Measurements from ENCODE around the gene OPCML. TPM values are rescaled to one million over a fixed set of nuclear protein-coding genes. Genes with fewer than 3 reads are reported as not detected.

Gene OPCML
- total RNA-seq, 1 donor from 2014 or later = 0.61 TPM

DNA sequence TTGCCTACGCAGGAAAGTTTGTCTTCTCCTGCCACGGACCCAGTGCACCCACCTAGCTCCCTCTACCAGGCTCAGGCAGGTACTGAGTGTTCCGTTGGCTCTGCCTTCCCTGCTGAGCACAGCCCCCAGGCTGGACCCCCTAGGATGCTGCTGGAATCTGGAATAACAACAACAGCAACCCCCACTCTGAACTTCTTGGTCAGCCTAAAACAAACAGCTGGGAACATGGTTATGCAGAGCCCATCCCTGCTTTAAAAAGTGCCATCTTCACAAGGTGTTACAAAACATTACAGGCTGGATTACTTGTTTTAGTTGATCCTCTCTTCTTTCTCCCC lies 1.8 kb downstream of the OPCML start:
- peaks cover 7% of the 10 kb centered on the region for H3K27me3 Mint-ChIP-seq (ENCODE audit: unreplicated experiment)
- no peak overlapping the region for H3K4me3 Mint-ChIP-seq (ENCODE audit: unreplicated experiment)
- H3K4me1 Mint-ChIP-seq (ENCODE audit: low read depth, unreplicated experiment) = peaks cover 40% of the 10 kb centered on the region
- TF ChIP-seq, protein P1, sequence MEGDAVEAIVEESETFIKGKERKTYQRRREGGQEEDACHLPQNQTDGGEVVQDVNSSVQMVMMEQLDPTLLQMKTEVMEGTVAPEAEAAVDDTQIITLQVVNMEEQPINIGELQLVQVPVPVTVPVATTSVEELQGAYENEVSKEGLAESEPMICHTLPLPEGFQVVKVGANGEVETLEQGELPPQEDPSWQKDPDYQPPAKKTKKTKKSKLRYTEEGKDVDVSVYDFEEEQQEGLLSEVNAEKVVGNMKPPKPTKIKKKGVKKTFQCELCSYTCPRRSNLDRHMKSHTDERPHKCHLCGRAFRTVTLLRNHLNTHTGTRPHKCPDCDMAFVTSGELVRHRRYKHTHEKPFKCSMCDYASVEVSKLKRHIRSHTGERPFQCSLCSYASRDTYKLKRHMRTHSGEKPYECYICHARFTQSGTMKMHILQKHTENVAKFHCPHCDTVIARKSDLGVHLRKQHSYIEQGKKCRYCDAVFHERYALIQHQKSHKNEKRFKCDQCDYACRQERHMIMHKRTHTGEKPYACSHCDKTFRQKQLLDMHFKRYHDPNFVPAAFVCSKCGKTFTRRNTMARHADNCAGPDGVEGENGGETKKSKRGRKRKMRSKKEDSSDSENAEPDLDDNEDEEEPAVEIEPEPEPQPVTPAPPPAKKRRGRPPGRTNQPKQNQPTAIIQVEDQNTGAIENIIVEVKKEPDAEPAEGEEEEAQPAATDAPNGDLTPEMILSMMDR (IDR thresholded peaks at IDR 0.05; ENCODE audit: partially characterized antibody, unreplicated experiment) = no peak
- no peak overlapping the region for H3K27ac Mint-ChIP-seq (ENCODE audit: unreplicated experiment)
- DNase-seq = no peak
- no peaks in the 10 kb centered on the region for H3K36me3 Mint-ChIP-seq (ENCODE audit: unreplicated experiment)
- H3K9me3 Mint-ChIP-seq (ENCODE audit: unreplicated experiment) = peaks cover 11% of the 10 kb centered on the region

DNA sequence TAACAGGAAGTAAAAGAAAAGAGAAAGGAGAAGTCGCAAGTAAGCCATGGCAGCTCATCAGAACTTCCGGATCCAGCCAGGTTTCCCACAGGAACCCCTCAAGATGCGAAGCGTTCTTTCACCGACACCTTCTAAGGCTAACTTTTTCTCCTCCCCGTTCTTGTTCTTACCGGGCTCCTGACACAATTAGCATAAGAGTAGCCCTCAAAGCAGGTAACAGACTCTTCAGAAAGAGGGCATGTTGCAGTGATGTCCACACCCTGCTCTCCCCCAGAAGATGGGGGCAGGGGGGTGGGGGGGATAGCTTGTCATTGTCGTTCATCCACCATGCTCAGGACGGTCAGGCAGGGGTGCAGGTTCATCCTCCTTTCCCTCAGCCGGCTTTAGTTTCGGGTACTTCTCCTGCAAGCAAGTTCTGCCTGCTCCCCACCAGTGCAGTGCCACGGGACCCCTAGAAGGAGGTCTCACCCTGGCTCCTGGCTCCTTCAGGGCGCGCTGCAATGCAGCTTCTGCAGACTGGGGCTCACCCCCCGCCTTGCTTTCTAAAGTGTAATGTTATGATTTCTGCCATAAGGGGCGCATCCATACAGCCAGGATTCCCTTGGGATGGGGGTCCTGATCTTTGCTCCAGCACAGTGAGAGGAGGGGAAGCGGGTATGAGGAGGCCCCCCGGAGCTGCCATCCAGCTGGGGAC lies 2.3 kb downstream of the OPCML start:
- TF ChIP-seq, protein P1 (IDR thresholded peaks at IDR 0.05; ENCODE audit: partially characterized antibody, unreplicated experiment) = peak; percentile 18
- H3K36me3 Mint-ChIP-seq (ENCODE audit: unreplicated experiment) = no peaks in the 10 kb centered on the region
- peaks cover 11% of the 10 kb centered on the region for H3K9me3 Mint-ChIP-seq (ENCODE audit: unreplicated experiment)
- no peak for DNase-seq
- H3K27ac Mint-ChIP-seq (ENCODE audit: unreplicated experiment) = no peak overlapping the region
- peak overlapping the region; percentile 63 for H3K4me3 Mint-ChIP-seq (ENCODE audit: unreplicated experiment)
- peaks cover 7% of the 10 kb centered on the region for H3K27me3 Mint-ChIP-seq (ENCODE audit: unreplicated experiment)
- peaks cover 43% of the 10 kb centered on the region for H3K4me1 Mint-ChIP-seq (ENCODE audit: low read depth, unreplicated experiment)

DNA sequence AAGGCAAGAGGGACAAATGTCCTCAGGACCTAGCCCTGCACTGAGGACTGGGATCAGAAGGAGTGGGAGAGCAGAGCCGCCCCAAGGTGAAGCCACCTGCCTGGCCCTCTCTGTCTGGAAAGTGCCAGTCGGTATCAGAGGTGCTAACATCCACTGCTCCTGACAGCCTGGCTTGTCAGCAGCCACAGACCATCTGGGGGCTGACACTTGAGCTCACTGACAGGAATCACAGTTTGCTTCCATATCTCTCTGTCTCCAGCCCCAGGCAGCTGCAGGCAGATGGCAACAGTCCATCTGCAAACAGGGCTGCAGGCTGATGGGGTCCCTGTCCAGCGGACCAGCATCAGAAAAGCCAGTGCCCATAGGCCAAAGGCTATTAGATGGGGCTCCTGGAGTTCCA lies 5.5 kb downstream of the OPCML start:
- TF ChIP-seq, protein P1 (IDR thresholded peaks at IDR 0.05; ENCODE audit: partially characterized antibody, unreplicated experiment) = no peak
- peaks cover 10% of the 10 kb centered on the region for H3K9me3 Mint-ChIP-seq (ENCODE audit: unreplicated experiment)
- H3K27ac Mint-ChIP-seq (ENCODE audit: unreplicated experiment) = peak overlapping the region; percentile 91
- peaks cover 39% of the 10 kb centered on the region for H3K4me1 Mint-ChIP-seq (ENCODE audit: low read depth, unreplicated experiment)
- peak; percentile 81 for DNase-seq
- no peaks in the 10 kb centered on the region for H3K36me3 Mint-ChIP-seq (ENCODE audit: unreplicated experiment)
- H3K27me3 Mint-ChIP-seq (ENCODE audit: unreplicated experiment) = peaks cover 4% of the 10 kb centered on the region
- peak overlapping the region; percentile 41 for H3K4me3 Mint-ChIP-seq (ENCODE audit: unreplicated experiment)

DNA sequence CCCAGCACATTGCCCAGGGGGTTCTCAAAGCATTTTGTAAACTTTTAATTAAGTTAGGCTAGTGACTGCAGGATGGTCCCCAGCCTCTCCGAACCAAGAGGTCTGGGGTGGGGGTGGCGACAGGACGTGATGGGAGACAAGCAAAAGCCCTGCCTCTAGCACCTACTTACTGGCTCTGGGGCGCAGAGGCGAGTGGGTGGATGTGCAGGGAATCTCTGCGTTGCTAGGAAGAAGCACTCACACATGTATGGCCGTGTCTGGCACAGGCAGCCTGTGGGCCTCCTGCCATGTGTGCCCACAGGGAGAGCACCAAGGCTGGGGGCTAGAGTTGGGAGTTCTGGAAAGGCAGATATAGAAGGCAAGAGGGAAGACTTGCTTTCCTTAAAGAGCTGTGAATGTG lies 6.3 kb downstream of the OPCML start:
- TF ChIP-seq, protein P1 (IDR thresholded peaks at IDR 0.05; ENCODE audit: partially characterized antibody, unreplicated experiment) = no peak
- DNase-seq = no peak
- peak overlapping the region; percentile 12 for H3K4me3 Mint-ChIP-seq (ENCODE audit: unreplicated experiment)
- H3K4me1 Mint-ChIP-seq (ENCODE audit: low read depth, unreplicated experiment) = peaks cover 35% of the 10 kb centered on the region
- H3K36me3 Mint-ChIP-seq (ENCODE audit: unreplicated experiment) = no peaks in the 10 kb centered on the region
- peaks cover 10% of the 10 kb centered on the region for H3K9me3 Mint-ChIP-seq (ENCODE audit: unreplicated experiment)
- H3K27me3 Mint-ChIP-seq (ENCODE audit: unreplicated experiment) = peaks cover 4% of the 10 kb centered on the region
- H3K27ac Mint-ChIP-seq (ENCODE audit: unreplicated experiment) = peak overlapping the region; percentile 91

DNA sequence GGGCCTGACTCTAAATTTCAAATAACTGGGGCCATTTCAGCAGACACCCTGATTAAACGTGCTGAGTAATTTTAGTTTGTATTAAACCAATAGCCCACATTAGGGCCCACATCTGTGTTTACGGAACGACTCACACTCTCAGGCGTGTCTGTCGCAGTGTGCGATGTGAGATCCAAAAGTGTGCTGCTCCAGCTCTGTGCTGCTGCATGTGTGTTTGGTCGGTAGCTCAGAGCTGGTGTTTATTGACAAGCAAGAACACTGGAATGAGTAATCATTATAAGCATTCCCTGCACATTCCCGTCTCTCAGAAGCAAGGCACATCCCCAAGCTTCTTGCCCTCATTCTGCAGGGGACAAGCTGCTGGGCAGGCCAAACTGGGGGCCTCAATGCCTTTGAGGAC lies 7.8 kb downstream of the OPCML start:
- no peak for DNase-seq
- TF ChIP-seq, protein P1 (IDR thresholded peaks at IDR 0.05; ENCODE audit: partially characterized antibody, unreplicated experiment) = no peak
- no peak overlapping the region for H3K27ac Mint-ChIP-seq (ENCODE audit: unreplicated experiment)
- peaks cover 10% of the 10 kb centered on the region for H3K9me3 Mint-ChIP-seq (ENCODE audit: unreplicated experiment)
- H3K4me1 Mint-ChIP-seq (ENCODE audit: low read depth, unreplicated experiment) = peaks cover 35% of the 10 kb centered on the region
- peaks cover 4% of the 10 kb centered on the region for H3K27me3 Mint-ChIP-seq (ENCODE audit: unreplicated experiment)
- H3K4me3 Mint-ChIP-seq (ENCODE audit: unreplicated experiment) = no peak overlapping the region
- H3K36me3 Mint-ChIP-seq (ENCODE audit: unreplicated experiment) = no peaks in the 10 kb centered on the region
